ENCODE measurements around the gene INPP5E. TPM values are rescaled to one million over a fixed set of nuclear protein-coding genes. Genes with fewer than 3 reads are reported as not detected.

The INPP5E gene
- total and polyA plus RNA-seq, 10 of the 15 experiments (the other 5 are each of a cell fraction or from before 2014, with no cell fraction given) = 0.24 to 16.0 (median 5.3) TPM

DNA sequence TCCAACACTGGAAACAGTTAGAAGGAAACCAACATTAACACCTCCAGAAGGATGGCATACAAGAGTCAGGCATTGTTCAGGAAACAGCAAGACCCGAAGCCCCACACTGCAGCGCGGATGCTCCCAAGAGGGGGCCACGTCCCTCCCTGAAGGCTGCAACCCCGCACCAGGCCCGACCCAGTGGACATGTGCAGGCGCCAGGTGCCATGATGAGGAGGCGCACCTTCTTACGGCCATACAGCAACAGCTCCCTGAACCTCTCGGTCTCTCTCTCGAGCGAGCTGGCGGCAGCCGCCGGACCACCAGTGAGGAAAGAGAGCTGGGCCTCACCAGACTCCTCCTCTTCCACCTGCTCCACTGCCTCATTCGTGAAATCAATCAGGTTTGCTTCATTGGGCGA is 23.0 kb upstream of the INPP5E start:
- H4K20me1 ChIP-seq (ENCODE audit: control insufficient read depth, insufficient read depth) = no peaks in the 10 kb centered on the region
- intact Hi-C loops (cut with micrococcal nuclease; ENCODE audit: unreplicated experiment) = no loop called here
- POLR2A ChIA-PET = no interaction called here

More for the DNA sequence above, 23.0 kb upstream of the INPP5E start:
- Histone ChIP-seq H3K27me3 (replicated peaks in 1 of 2; ENCODE audit: control insufficient read depth in 2 of 2, insufficient read depth in 2 of 2, low read length in 1 of 2) (no peaks in the 10 kb centered on the region), H3K36me3 (ENCODE audit: control insufficient read depth in 2 of 2, insufficient read depth in 2 of 2, low read length in 1 of 2) (peaks cover 39 to 41% of the 10 kb centered on the region in 2 experiments), H3K4me3 (no peak overlapping the region), H3K9me3 (replicated peaks; ENCODE audit: control insufficient read depth, insufficient read depth, low read length) (no peaks in the 10 kb centered on the region), H3K27ac (ENCODE audit: control insufficient read depth, insufficient read depth) (no peak overlapping the region), H3K79me2 (ENCODE audit: control insufficient read depth, insufficient read depth, low read length) (no peaks in the 10 kb centered on the region), H3K4me2 (ENCODE audit: control insufficient read depth, insufficient read depth) (no peak overlapping the region), H2AFZ (ENCODE audit: control insufficient read depth, low read depth, low read length) (no peak overlapping the region), H3K4me1 (ENCODE audit: control insufficient read depth, insufficient read depth, low read length) (no peaks in the 10 kb centered on the region), H3K9ac (ENCODE audit: control insufficient read depth, insufficient read depth, low read length) (no peak overlapping the region)
- no peak for TF ChIP-seq PML (IDR thresholded peaks at IDR 0.05; ENCODE audit: low read length)
- TF ChIP-seq MTA3 (IDR thresholded peaks at IDR 0.05; ENCODE audit: borderline replicate concordance, low read length) = no peak
- TF ChIP-seq, protein P1, sequence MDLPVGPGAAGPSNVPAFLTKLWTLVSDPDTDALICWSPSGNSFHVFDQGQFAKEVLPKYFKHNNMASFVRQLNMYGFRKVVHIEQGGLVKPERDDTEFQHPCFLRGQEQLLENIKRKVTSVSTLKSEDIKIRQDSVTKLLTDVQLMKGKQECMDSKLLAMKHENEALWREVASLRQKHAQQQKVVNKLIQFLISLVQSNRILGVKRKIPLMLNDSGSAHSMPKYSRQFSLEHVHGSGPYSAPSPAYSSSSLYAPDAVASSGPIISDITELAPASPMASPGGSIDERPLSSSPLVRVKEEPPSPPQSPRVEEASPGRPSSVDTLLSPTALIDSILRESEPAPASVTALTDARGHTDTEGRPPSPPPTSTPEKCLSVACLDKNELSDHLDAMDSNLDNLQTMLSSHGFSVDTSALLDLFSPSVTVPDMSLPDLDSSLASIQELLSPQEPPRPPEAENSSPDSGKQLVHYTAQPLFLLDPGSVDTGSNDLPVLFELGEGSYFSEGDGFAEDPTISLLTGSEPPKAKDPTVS (IDR thresholded peaks at IDR 0.05; ENCODE audit: low read depth, low read length) = no peak
- no peak for TF ChIP-seq HDAC6 (IDR thresholded peaks at IDR 0.05; ENCODE audit: unreplicated experiment)
- TF ChIP-seq NRF1 (conservative IDR thresholded peaks at IDR 0.05; ENCODE audit: low read depth, low read length) = no peak
- TF ChIP-seq JUNB (IDR thresholded peaks at IDR 0.05) = no peak
- no peak for TF ChIP-seq CHD2 (IDR thresholded peaks at IDR 0.05; ENCODE audit: borderline replicate concordance, low read depth, low read length)
- TF ChIP-seq, protein P2, sequence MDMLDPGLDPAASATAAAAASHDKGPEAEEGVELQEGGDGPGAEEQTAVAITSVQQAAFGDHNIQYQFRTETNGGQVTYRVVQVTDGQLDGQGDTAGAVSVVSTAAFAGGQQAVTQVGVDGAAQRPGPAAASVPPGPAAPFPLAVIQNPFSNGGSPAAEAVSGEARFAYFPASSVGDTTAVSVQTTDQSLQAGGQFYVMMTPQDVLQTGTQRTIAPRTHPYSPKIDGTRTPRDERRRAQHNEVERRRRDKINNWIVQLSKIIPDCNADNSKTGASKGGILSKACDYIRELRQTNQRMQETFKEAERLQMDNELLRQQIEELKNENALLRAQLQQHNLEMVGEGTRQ (IDR thresholded peaks at IDR 0.05; ENCODE audit: borderline replicate concordance, low read depth, low read length) = no peak
- TF ChIP-seq POLR2AphosphoS2 (IDR thresholded peaks at IDR 0.05; ENCODE audit: low read depth, low read length) = no peak
- no peak for TF ChIP-seq NR2C1 (IDR thresholded peaks at IDR 0.05)
- TF ChIP-seq FOXM1 (IDR thresholded peaks at IDR 0.05; ENCODE audit: low read depth, low read length) = no peak
- no peak for TF ChIP-seq BMI1 (IDR thresholded peaks at IDR 0.05; ENCODE audit: borderline replicate concordance)
- TF ChIP-seq ZZZ3 (IDR thresholded peaks at IDR 0.05; ENCODE audit: control insufficient read depth, insufficient read length, low read depth) = no peak
- no peak for TF ChIP-seq GABPA (IDR thresholded peaks at IDR 0.05; ENCODE audit: low read depth)
- no peak for TF ChIP-seq E2F4 (IDR thresholded peaks at IDR 0.05; ENCODE audit: low read depth, low read length)
- BruUV-seq (replicated peaks) = TSS peak; percentile 36
- DNase-seq (ENCODE audit: low read depth, low spot score) (no peak), ATAC-seq (no peak), FAIRE-seq (no peak)
- RAD21 ChIA-PET (ENCODE audit: unreplicated experiment) = no interaction called here
- in situ Hi-C loops (cut with MboI) = no loop called here
- CTCF ChIA-PET = no interaction called here
- 92% methylated on average over 17 of the region's 17 CpGs for WGBS (ENCODE audit: insufficient coverage, insufficient replicate concordance, low lambda C conversion rate, missing lambda C conversion rate)
- SMC1A ChIA-PET (ENCODE audit: uncharacterized antibody, unreplicated experiment) = no interaction called here

All from GM12878 (cell line).